Loucy (cell line): Measurements from ENCODE around the gene CHURC1.

Experiments
- H2AFZ ChIP-seq: fragments of 200-600 bp; sonication (generic); 2 replicates; pipeline ENCODE4 v1.6.0; 2016; ENCODE audit warnings: antibody characterized with exemption, mild to moderate bottlenecking, low read length, moderate library complexity
- H3F3A ChIP-seq: fragments of 200-600 bp; 2 replicates; pipeline ENCODE4 v1.6.0; 2016; ENCODE audit warnings: antibody characterized with exemption, low read depth, mild to moderate bottlenecking
- H3K27me3 ChIP-seq: fragments of 200-600 bp; sonication (generic); 2 replicates; pipeline ENCODE4 v1.6.1; 2014; ENCODE audit warnings: low read length, mild to moderate bottlenecking; ENCODE audit not compliant: insufficient read depth, poor library complexity, severe bottlenecking
- H3K36me3 ChIP-seq: fragments of 200-600 bp; sonication (generic); 2 replicates; pipeline ENCODE4 v1.6.1; 2016; ENCODE audit warnings: low read length; ENCODE audit not compliant: insufficient read depth
- H3K4me1 ChIP-seq: fragments of 200-600 bp; sonication (generic); 2 replicates; pipeline ENCODE4 v1.5.1; 2014; ENCODE audit warnings: low read length, mild to moderate bottlenecking; ENCODE audit not compliant: insufficient read depth, poor library complexity, severe bottlenecking
- H3K4me2 ChIP-seq: fragments of 200-600 bp; sonication (generic); 2 replicates; pipeline ENCODE4 v1.6.0; 2014; ENCODE audit warnings: antibody characterized with exemption, low read length, low read depth, mild to moderate bottlenecking; ENCODE audit not compliant: poor library complexity, severe bottlenecking
- H3K4me3 ChIP-seq: fragments of 200-600 bp; sonication (generic); 2 replicates; pipeline ENCODE4 v1.5.1; 2014; ENCODE audit warnings: low read length, mild to moderate bottlenecking, mixed read lengths; ENCODE audit not compliant: poor library complexity, severe bottlenecking
- H3K79me2 ChIP-seq: fragments of 200-600 bp; sonication (generic); 2 replicates; pipeline ENCODE4 v1.6.1; 2014; ENCODE audit warnings: low read length; ENCODE audit not compliant: insufficient read depth
- H3K9ac ChIP-seq: fragments of 200-600 bp; sonication (generic); 2 replicates; pipeline ENCODE4 v1.6.0; 2014; ENCODE audit warnings: mild to moderate bottlenecking, low read depth, low read length, moderate library complexity; ENCODE audit not compliant: poor library complexity, severe bottlenecking
- H3K9me2 ChIP-seq: fragments of 200-600 bp; sonication (generic); replicated peaks from 2 replicates; pipeline ENCODE4 v1.6.1; 2016; ENCODE audit warnings: low read depth, low read length, mixed read lengths
- H3K9me3 ChIP-seq: fragments of 200-600 bp; sonication (generic); 2 replicates; pipeline ENCODE4 v1.6.1; 2014; ENCODE audit warnings: mild to moderate bottlenecking, antibody characterized with exemption, low read length, low read depth; ENCODE audit not compliant: insufficient read depth
- H4K20me1 ChIP-seq: fragments of 200-600 bp; sonication (generic); 2 replicates; pipeline ENCODE4 v1.6.0; 2014; ENCODE audit warnings: antibody characterized with exemption, low read length, mild to moderate bottlenecking; ENCODE audit not compliant: insufficient read depth, poor library complexity, severe bottlenecking
- CTCF ChIP-seq: fragments of 200-600 bp; sonication (generic); conservative IDR thresholded peaks from 2 replicates; pipeline ENCODE4 v1.5.1; 2014; ENCODE audit warnings: mild to moderate bottlenecking, antibody characterized with exemption, low read length
- EZH2phosphoT487 ChIP-seq: fragments of 200-600 bp; IDR thresholded peaks from 2 replicates; pipeline ENCODE4 v1.6.1; 2018; ENCODE audit warnings: antibody characterized with exemption, mild to moderate bottlenecking, moderate library complexity, borderline replicate concordance

CHURC1 gene

GRCh38 chr14:64973026-64973442, 58.8 kb downstream of the CHURC1 start:
- Histone ChIP-seq H3K9me2 (no peaks in the 10 kb centered on the region), H2AFZ (peak overlapping the region; percentile 82; the same call in 1 of the 2 replicates), H3K9ac (peak overlapping the region; percentile 69), H3K4me2 (peak overlapping the region; percentile 76), H3K36me3 (no peaks in the 10 kb centered on the region), H3F3A (no peaks in the 10 kb centered on the region), H3K79me2 (peaks cover 36% of the 10 kb centered on the region), H3K4me3 (peak overlapping the region; percentile 73), H4K20me1 (peaks cover 4% of the 10 kb centered on the region), H3K9me3 (no peaks in the 10 kb centered on the region), H3K27me3 (no peaks in the 10 kb centered on the region), H3K4me1 (peaks cover 44% of the 10 kb centered on the region)
- TF ChIP-seq EZH2phosphoT487 = no peak
- TF ChIP-seq CTCF = no peak

GRCh38 chr14:64973826-64974225, 59.6 kb downstream of the CHURC1 start:
- Histone ChIP-seq H3K79me2 (peaks cover 30% of the 10 kb centered on the region), H2AFZ (no peak overlapping the region), H3K36me3 (no peaks in the 10 kb centered on the region), H3K27me3 (no peaks in the 10 kb centered on the region), H3K4me3 (no peak overlapping the region), H3K4me1 (peaks cover 37% of the 10 kb centered on the region), H4K20me1 (peaks cover 4% of the 10 kb centered on the region), H3K4me2 (no peak overlapping the region), H3F3A (no peaks in the 10 kb centered on the region), H3K9me3 (no peaks in the 10 kb centered on the region), H3K9me2 (no peaks in the 10 kb centered on the region), H3K9ac (no peak overlapping the region)
- TF ChIP-seq EZH2phosphoT487 = no peak
- no peak for TF ChIP-seq CTCF

GRCh38 chr14:64974563-64974962, 60.3 kb downstream of the CHURC1 start:
- Histone ChIP-seq H4K20me1 (peaks cover 4% of the 10 kb centered on the region), H3K4me3 (no peak overlapping the region), H3K79me2 (peaks cover 23% of the 10 kb centered on the region), H3K36me3 (no peaks in the 10 kb centered on the region), H3K9ac (no peak overlapping the region), H3K27me3 (no peaks in the 10 kb centered on the region), H3K4me1 (peaks cover 29% of the 10 kb centered on the region), H3K9me3 (no peaks in the 10 kb centered on the region), H3F3A (no peaks in the 10 kb centered on the region), H2AFZ (no peak overlapping the region), H3K9me2 (no peaks in the 10 kb centered on the region), H3K4me2 (no peak overlapping the region)
- TF ChIP-seq CTCF = no peak
- TF ChIP-seq EZH2phosphoT487 = no peak
